ENCODE results near the gene ITFG1. TPM values are rescaled to one million over a fixed set of nuclear protein-coding genes. Genes with fewer than 3 reads are reported as not detected.

ITFG1 gene
- total RNA-seq, 1 donor from 2014 or later, result 56.7 TPM

- intact Hi-C loops (cut with DNase I), result no loop called here
These were observed 349.9 kb downstream of the ITFG1 start for GRCh38 chr16:47110939-47111338.

GRCh38 chr16:47109361-47109760 lies 351.5 kb downstream of the ITFG1 start:
- no peak for DNase-seq (ENCODE audit: low spot score in 2 of 2)

More at GRCh38 chr16:47110939-47111338, 349.9 kb downstream of the ITFG1 start:
- DNase-seq (ENCODE audit: low spot score in 2 of 2), result no peak
- H3K4me1 ChIP-seq, result no peaks in the 10 kb centered on the region
- no peak overlapping the region for H3K27ac ChIP-seq
- TF ChIP-seq CTCF (IDR thresholded peaks at IDR 0.05), result no peak
- H3K9me3 ChIP-seq, result no peaks in the 10 kb centered on the region
- no peak overlapping the region for H3K4me3 ChIP-seq
- no peaks in the 10 kb centered on the region for H3K27me3 ChIP-seq
- H3K36me3 ChIP-seq, result no peaks in the 10 kb centered on the region

More at GRCh38 chr16:47109361-47109760, 351.5 kb downstream of the ITFG1 start:
- H3K4me1 ChIP-seq, result no peaks in the 10 kb centered on the region
- H3K4me3 ChIP-seq, result no peak overlapping the region
- H3K27me3 ChIP-seq, result no peaks in the 10 kb centered on the region
- intact Hi-C loops (cut with DNase I), result no loop called here
- no peak for TF ChIP-seq CTCF (IDR thresholded peaks at IDR 0.05)
- H3K27ac ChIP-seq, result no peak overlapping the region
- H3K9me3 ChIP-seq, result no peaks in the 10 kb centered on the region
- no peaks in the 10 kb centered on the region for H3K36me3 ChIP-seq

Other genes with a start within 250 kb of the ITFG1 start
- gene PHKB, start 268 bp upstream of the ITFG1 start, total RNA-seq, result 14.6 TPM

Data from ascending aorta (tissue), 2 donors.